Lung (tissue), 12 donors: ENCODE measurements around the gene TRIM25. TPM values are rescaled to one million over a fixed set of nuclear protein-coding genes. Genes with fewer than 3 reads are reported as not detected.
A peak's percentile ranks its signal among the peaks of the same experiment; 100 is the strongest.

Source experiments
- ATAC-seq: fragments of 200-7000 bp; cut with Tn5 transposase; one replicate; pipeline ENCODE4 v1.9.1; 2020; ENCODE audit warnings: moderate number of reproducible peaks; ENCODE audit not compliant: insufficient read depth, low FRiP score
- DNase-seq, 3 donors: peaks; one replicate each; pipeline ENCODE4 v3.0.0-alpha.2; 2013 to 2017
- H3K27ac ChIP-seq, 2 donors: one replicate each; pipeline ENCODE4 v1.5.1; 2013; ENCODE audit warnings: mild to moderate bottlenecking in 2 of 2, moderate library complexity in 2 of 2, control low read depth in 1 of 2, inconsistent platforms in 1 of 2, low read depth in 1 of 2, low read length in 1 of 2
- H3K27me3 ChIP-seq, 3 donors: one replicate each; pipeline ENCODE4 v1.5.1; 2013; ENCODE audit warnings: low read length in 2 of 3; ENCODE audit not compliant: control insufficient read depth in 3 of 3, insufficient read depth in 3 of 3
- H3K36me3 ChIP-seq, 4 donors: one replicate each; pipeline ENCODE4 v1.5.1; 2013; ENCODE audit warnings: low read length in 4 of 4, mild to moderate bottlenecking in 1 of 4, moderate library complexity in 1 of 4; ENCODE audit not compliant: control insufficient read depth in 4 of 4, insufficient read depth in 4 of 4
- H3K4me1 ChIP-seq, 5 donors: one replicate each; pipeline ENCODE4 v1.5.1; 2013; ENCODE audit warnings: low read length in 5 of 5, mild to moderate bottlenecking in 2 of 5, moderate library complexity in 1 of 5; ENCODE audit not compliant: control insufficient read depth in 5 of 5, insufficient read depth in 5 of 5
- H3K4me3 ChIP-seq: one replicate; pipeline ENCODE4 v1.5.1; 2013; ENCODE audit warnings: mild to moderate bottlenecking, control low read depth, moderate library complexity
- H3K9ac ChIP-seq, 2 donors: one replicate each; pipeline ENCODE4 v1.5.1; 2013; ENCODE audit warnings: low read length in 2 of 2, control low read depth in 1 of 2; ENCODE audit not compliant: insufficient read depth in 1 of 2
- H3K9me3 ChIP-seq, 4 donors: one replicate each; pipeline ENCODE4 v1.5.1; 2013; ENCODE audit warnings: low read length in 3 of 4, mild to moderate bottlenecking in 1 of 4, moderate library complexity in 1 of 4; ENCODE audit not compliant: control insufficient read depth in 4 of 4, insufficient read depth in 3 of 4
- CTCF ChIP-seq: IDR thresholded peaks from 2 replicates; pipeline ENCODE4 v1.5.1; 2012; ENCODE audit warnings: mild to moderate bottlenecking; ENCODE audit errors: control extremely low read depth, extremely low read depth
- WGBS, 2 donors: extraction: QIAGEN DNeasy Blood & Tissue Kit; methylation state at CpG; one replicate each; pipeline ENCODE4 v1.1.7; 2013; 5-methylcytosine and 5-hydroxymethylcytosine counted together
- polyA plus RNA-seq, 2 donors: library from polyadenylated mRNA; stranded (reverse); fragments of 200-250 nt; gene quantifications; one replicate each; pipeline ENCODE4 v1.2.1, GENCODE V29; 2013
- total RNA-seq, 2 donors: library from RNA; depleted of rRNA in 1 of 2; stranded (reverse); fragments of >200 nt in 1 of 2; gene quantifications; one replicate each; pipeline ENCODE4 v1.2.1, GENCODE V29; 2014 to 2021
- donor health status: control.
- donor health status: control.
- donor health status: Bipolar disorder and iron deficiency.
- donor health status: healthy.
- donor health status: DM: yes; HTN: yes; CAD: no.

The TRIM25 gene
- total and polyA plus RNA-seq, 4 donors: 22.7 to 88.7 (median 43.7) TPM

DNA sequence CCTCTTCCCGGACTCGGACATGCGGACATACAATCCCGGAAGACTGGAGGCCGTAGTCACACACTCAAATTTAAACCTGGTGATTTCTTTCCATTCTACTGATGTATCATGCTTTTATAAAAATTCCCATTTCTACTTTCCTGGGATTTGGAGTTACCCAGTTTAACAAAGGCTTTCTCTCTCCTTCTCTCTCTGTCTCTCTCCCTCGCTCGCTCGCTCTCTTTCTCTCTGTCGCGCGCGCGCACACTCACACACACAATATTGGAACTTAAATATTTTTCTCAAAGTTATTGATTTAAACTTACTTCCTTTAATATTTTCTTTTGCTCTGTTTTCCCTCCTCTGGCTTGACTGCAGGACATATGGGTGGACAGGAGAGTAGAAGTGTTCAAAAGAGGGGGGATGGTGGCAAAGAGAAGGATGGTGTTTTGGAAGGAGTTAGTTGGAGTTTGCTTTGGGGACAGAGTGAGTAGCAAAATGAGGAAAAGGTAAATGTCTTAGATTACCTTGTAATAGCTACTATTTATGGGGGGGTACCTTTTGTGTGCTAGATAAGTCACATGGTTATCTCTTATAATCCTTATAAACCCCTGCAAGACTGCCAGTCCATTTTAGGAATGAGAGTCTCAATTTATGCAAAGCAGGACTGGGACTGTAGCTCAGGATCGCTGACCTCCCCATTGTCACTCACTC is 878 bp upstream of the TRIM25 start:
- peaks cover 0 to 3% (median 0%) of the 10 kb centered on the region in 4 donors for H3K36me3 ChIP-seq
- ATAC-seq (no peak), DNase-seq (peak in 1 of 3 donors; percentile 19)
- H3K4me1 ChIP-seq: peaks cover 7 to 26% (median 10%) of the 10 kb centered on the region in 5 donors
- peak overlapping the region; percentile 78 for H3K4me3 ChIP-seq
- no peaks in the 10 kb centered on the region for H3K9me3 ChIP-seq
- H3K27ac ChIP-seq: peak overlapping the region; percentile 92 to 98
- 8 to 9% methylated on average over 14 of the region's 14 CpGs for WGBS, 2 donors
- TF ChIP-seq CTCF: no peak
- H3K9ac ChIP-seq: peak overlapping the region; percentile 39 to 82
- H3K27me3 ChIP-seq: no peaks in the 10 kb centered on the region

DNA sequence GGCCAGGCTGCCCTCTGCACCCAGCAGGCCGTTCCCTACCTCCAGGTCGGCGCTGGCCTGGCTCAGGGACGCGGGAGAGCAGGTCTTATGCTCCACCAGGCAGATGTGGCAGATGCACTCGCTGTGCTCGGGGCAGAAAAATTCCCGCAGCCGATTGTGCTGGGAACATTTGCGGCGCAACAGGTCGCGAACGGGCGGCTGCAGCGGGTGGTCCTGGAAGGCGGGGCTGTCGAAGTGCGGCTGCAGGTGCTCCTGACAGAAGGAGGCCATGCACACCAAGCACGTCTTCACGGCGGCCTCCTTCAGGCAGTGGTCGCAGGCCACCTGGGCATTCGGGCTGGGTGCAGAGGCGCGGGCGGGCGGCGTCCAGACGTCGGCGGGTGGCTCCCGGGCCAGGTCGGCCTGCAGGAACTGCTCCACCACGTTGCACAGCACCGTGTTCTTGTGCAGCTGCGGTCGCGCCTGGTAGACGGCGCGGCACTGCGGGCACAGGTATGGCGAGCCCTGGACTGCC is 439 bp downstream of the TRIM25 start:
- peak; percentile 31 for ATAC-seq
- WGBS, 2 donors: 0% methylated on average over 31 to 44 of the region's 44 CpGs

GRCh38 chr17:56913000-56913311 is 893 bp downstream of the TRIM25 start:
- WGBS, 2 donors: 15 to 30% methylated on average over 7 of the region's 7 CpGs

More for the DNA sequence above, 439 bp downstream of the TRIM25 start:
- Histone ChIP-seq H3K36me3 (peaks cover 0 to 5% (median 0%) of the 10 kb centered on the region in 4 donors), H3K27ac (peak overlapping the region; percentile 92 to 98), H3K9me3 (no peaks in the 10 kb centered on the region), H3K27me3 (no peaks in the 10 kb centered on the region), H3K4me3 (peak overlapping the region; percentile 82), H3K9ac (peak overlapping the region; percentile 55 to 78), H3K4me1 (peaks cover 7 to 26% (median 12%) of the 10 kb centered on the region in 5 donors)
- TF ChIP-seq CTCF: no peak
- DNase-seq: peak in 1 of 3 donors; percentile 27

More at GRCh38 chr17:56913000-56913311, 893 bp downstream of the TRIM25 start:
- H3K9me3 ChIP-seq: no peaks in the 10 kb centered on the region
- no peak for TF ChIP-seq CTCF
- peak overlapping the region; percentile 92 to 98 for H3K27ac ChIP-seq
- peaks cover 0 to 7% (median 2%) of the 10 kb centered on the region in 4 donors for H3K36me3 ChIP-seq
- no peaks in the 10 kb centered on the region for H3K27me3 ChIP-seq
- ATAC-seq (no peak), DNase-seq (no peak)
- peak overlapping the region; percentile 82 for H3K4me3 ChIP-seq
- peak overlapping the region; percentile 55 to 73 for H3K9ac ChIP-seq
- H3K4me1 ChIP-seq: peaks cover 7 to 26% (median 12%) of the 10 kb centered on the region in 5 donors
